ENCODE data around the gene GMNN.
"Not testable (repeated sequence)": the region's sequence is repeated elsewhere in the genome, so short reads cannot be mapped to it uniquely, and the experiment has no call there.

Gene GMNN

GRCh38 chr6:24774696-24775519 is at the start of gene GMNN:
Gene GMNN, plus strand, starts transcription at chr6:24774937. Its CDS starts 2,310 bp downstream, at chr6:24777247.
- DNase-seq (ENCODE audit: low read depth), result peak; percentile 88

- DNase-seq (ENCODE audit: low read depth), result not testable (repeated sequence)
Observed at GRCh38 chr6:24730653-24731052, 44.1 kb upstream of the GMNN start.

GRCh38 chr6:24731456-24732134 is 43.1 kb upstream of the GMNN start:
- not testable (repeated sequence) for DNase-seq (ENCODE audit: low read depth)

GRCh38 chr6:24734166-24734565 is 40.6 kb upstream of the GMNN start:
- no peak for DNase-seq (ENCODE audit: low read depth)

- DNase-seq (ENCODE audit: low read depth), result not testable (repeated sequence)
Observed at GRCh38 chr6:24734710-24735109, 40.0 kb upstream of the GMNN start.

GRCh38 chr6:24738741-24739140 is 36.0 kb upstream of the GMNN start:
- DNase-seq (ENCODE audit: low read depth), result no peak

GRCh38 chr6:24740861-24741260 is 33.9 kb upstream of the GMNN start:
- DNase-seq (ENCODE audit: low read depth), result no peak

GRCh38 chr6:24742216-24742738 is 32.5 kb upstream of the GMNN start:
- DNase-seq (ENCODE audit: low read depth), result no peak

- DNase-seq (ENCODE audit: low read depth), result peak; percentile 95
Observed at GRCh38 chr6:24743265-24743943, 31.3 kb upstream of the GMNN start.

- no peak for DNase-seq (ENCODE audit: low read depth)
Observed at GRCh38 chr6:24743944-24744335, 30.8 kb upstream of the GMNN start.

GRCh38 chr6:24744911-24745310 is 29.8 kb upstream of the GMNN start:
- DNase-seq (ENCODE audit: low read depth), result no peak

- DNase-seq (ENCODE audit: low read depth), result no peak
Observed at GRCh38 chr6:24749297-24749696, 25.4 kb upstream of the GMNN start.

GRCh38 chr6:24750878-24751277 is 23.9 kb upstream of the GMNN start:
- not testable (repeated sequence) for DNase-seq (ENCODE audit: low read depth)

- no peak for DNase-seq (ENCODE audit: low read depth)
Observed at GRCh38 chr6:24752503-24752902, 22.2 kb upstream of the GMNN start.

- DNase-seq (ENCODE audit: low read depth), result no peak
Observed at GRCh38 chr6:24752917-24753492, 21.7 kb upstream of the GMNN start.

GRCh38 chr6:24753545-24753944 is 21.2 kb upstream of the GMNN start:
- no peak for DNase-seq (ENCODE audit: low read depth)

- not testable (repeated sequence) for DNase-seq (ENCODE audit: low read depth)
Observed at GRCh38 chr6:24754378-24754777, 20.4 kb upstream of the GMNN start.

- no peak for DNase-seq (ENCODE audit: low read depth)
Observed at GRCh38 chr6:24755279-24755678, 19.5 kb upstream of the GMNN start.

GRCh38 chr6:24757611-24758010 is 17.1 kb upstream of the GMNN start:
- no peak for DNase-seq (ENCODE audit: low read depth)

- DNase-seq (ENCODE audit: low read depth), result no peak
Observed at GRCh38 chr6:24759718-24760117, 15.0 kb upstream of the GMNN start.

GRCh38 chr6:24760210-24760609 is 14.5 kb upstream of the GMNN start:
- DNase-seq (ENCODE audit: low read depth), result no peak

GRCh38 chr6:24761193-24761835 is 13.4 kb upstream of the GMNN start:
- DNase-seq (ENCODE audit: low read depth), result no peak

Measured in HS-27A (cell line).